Right renal pelvis (tissue), 4 donors: ENCODE measurements around the gene GRID1. TPM values are rescaled to one million over a fixed set of nuclear protein-coding genes. Genes with fewer than 3 reads are reported as not detected.
"Not testable (repeated sequence)": the region's sequence is repeated elsewhere in the genome, so short reads cannot be mapped to it uniquely, and the experiment has no call there.

Experiments used
- DNase-seq, 4 donors: peaks; one replicate each; pipeline ENCODE4 v3.0.0-alpha.2; 2013; ENCODE audit warnings: low read depth in 4 of 4, low spot score in 3 of 4, missing footprints in 1 of 4
- polyA plus RNA-seq, 4 donors: library from polyadenylated mRNA; unstranded; fragments of 120-200 nt; gene quantifications; one replicate each; pipeline ENCODE4 v1.2.1, GENCODE V29; 2013; ENCODE audit not compliant: insufficient read length in 4 of 4

Gene GRID1
- polyA plus RNA-seq, 4 donors, result 1.5 to 2.3 (median 2.1) TPM

DNA sequence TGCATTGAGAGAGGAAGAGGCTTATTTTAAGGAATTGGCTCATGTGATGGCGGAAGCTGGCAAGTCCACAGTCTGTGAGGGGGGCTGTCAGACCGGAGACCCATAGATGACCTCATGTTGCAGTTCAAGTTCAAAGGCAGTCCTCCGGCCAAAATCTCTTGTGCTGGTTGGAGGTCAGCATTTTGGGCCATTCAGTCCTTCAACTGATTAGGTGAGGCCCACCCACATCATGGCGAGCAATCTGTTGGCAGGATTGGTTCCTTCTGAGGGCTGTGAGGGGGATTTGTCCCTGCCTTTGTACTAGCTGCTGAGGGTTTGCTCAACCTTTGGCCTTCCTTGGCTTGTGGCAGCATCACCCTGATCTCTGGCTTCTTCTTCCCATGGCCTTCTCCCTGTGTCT lies 290.1 kb downstream of the GRID1 start:
- not testable (repeated sequence) for DNase-seq

DNA sequence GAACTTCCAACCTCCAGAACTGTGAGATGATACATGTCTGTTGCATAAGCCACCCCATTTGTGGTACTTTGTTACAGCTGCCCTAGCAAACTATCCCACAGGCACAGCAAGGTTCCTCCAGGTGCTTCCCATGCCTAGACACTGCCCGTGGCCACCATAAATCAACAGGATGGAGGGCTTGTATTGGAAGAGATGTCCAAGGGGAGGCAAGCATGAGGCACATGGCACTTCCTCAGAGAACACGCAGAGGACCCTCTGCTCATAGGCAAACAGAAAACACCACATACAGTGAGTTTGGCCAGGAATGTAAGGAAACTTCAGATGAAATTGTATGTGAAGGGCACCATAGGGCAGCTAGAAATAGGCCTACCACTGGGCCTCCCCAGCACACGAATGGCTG lies 291.1 kb downstream of the GRID1 start:
- DNase-seq, result no peak

DNA sequence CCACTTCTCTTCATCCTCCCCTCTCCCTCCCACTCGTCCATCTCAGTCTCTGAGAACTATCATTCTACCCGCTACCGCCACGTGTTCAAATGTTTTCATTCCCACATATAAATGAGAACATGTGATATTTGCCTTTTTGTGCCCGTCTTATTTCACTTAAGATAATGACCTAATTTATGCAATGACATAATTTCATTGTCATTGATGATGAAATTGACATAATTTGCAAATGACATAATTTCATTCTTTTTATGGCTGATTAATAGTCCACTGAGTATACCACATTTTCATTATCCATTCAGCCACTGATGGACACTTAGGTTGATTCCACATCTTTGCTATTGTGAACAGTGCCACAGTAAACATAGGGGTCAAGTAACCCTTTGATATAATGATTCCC lies 292.3 kb downstream of the GRID1 start:
- no peak for DNase-seq

DNA sequence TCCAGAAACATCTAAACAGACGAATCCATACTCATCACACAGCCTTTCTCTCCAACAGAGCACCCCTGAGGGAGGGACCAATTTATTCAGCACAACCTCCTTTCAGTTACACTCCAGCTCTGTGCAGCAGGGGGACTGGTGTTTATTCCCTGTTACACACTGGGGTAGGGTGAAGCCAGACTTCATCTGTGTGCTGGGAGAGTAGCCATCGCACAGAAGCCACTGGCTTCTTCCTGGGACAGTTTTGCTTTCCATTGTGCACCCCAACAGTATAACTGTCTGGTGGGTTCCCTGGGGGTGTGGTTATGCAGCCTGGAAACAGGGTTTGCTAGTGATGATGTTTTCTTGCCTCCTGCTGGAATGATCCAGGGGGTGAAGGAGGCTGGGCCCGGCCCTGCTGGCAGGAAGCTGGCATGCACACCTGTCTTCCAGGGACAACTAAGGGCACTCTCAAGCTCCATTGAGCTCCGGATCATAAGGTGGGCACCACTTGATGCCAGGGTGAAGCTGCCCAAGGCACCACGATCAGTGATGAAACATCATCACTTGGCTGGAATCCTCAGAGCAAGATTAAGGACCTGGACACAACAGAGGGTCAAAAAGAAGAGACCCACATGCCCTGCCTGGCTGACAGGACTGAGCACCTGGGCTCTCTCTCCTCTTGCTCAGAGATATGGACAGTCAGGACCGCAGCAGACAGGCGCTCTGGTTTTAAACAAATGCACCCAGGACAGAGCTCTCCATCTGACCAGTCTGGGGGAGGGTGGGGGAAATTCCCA lies 293.2 kb downstream of the GRID1 start:
- no peak for DNase-seq

DNA sequence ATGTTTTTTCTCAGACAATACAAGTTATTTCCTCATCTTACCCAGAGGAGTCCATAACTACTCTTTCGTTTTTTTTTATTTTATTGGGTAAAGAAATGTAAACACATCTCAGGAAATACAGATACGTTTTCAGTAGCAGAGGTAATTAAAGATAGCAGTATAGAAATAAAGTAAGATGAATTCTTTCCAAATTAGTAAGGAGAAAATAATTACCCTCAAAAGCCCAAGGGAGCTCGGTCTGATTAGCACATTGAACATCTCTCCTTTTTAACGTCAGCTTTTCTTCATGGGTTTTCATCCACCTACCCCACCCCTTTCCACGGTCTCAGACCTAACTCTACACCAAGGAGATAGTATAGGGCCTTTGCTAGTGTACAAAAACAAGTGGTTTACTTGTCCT lies 294.2 kb downstream of the GRID1 start:
- no peak for DNase-seq

DNA sequence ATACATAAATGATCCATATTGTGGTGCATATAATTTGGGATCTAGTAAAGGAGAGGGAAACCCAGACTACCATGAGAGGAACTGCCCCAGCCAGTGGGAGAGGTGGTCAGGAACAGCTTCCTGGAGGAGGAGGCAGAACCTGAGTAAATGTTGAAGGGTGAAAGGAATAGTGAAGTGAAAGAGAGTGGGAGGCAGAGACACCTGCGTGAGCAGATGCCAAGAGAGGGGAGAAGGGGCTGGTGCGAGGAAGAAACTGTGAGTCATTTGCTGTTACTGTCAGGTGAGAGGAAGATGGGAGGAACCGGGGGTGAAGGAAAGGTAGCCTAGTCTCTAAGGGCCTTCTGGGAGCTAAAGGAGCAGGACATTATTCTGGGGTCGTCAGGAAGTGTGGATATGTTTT lies 294.8 kb downstream of the GRID1 start:
- DNase-seq, result no peak

DNA sequence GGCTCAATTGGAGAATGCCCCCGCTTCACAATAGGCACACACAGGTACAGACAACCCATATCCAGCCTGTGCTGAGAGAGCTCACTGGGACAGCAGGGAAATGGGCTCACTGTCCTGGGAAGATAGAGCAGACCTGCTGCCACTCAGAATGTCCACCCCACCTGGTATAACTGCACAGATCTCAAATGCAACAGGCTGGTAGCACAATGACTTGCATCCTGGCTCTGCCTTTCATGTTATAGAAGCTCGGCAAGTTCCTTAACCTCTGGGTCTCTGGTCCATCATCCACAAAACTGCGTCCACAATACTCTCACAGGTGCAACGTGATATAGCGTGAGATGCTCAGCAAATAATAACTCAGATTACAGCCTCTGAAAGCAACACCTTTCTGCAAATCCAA lies 295.4 kb downstream of the GRID1 start:
- DNase-seq, result no peak

DNA sequence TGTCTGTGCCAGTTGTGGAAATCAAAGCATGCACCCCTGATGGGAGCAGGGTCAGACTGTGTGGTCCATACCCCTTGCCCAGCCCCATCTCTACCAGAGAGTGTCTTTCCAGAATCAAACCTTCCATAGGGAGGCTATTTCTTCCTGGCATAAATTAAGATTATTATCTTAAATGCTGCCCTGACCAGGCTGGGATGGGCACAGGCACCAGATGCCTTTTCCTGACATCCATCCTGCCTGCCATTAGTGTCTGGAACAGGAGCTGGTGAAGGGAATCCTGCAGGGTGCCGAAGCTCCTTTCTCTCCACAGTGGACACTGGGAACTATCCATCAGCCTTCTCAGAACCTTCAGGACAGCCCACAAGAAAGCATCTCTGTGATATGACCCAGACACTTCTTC lies 296.3 kb downstream of the GRID1 start:
- no peak for DNase-seq

DNA sequence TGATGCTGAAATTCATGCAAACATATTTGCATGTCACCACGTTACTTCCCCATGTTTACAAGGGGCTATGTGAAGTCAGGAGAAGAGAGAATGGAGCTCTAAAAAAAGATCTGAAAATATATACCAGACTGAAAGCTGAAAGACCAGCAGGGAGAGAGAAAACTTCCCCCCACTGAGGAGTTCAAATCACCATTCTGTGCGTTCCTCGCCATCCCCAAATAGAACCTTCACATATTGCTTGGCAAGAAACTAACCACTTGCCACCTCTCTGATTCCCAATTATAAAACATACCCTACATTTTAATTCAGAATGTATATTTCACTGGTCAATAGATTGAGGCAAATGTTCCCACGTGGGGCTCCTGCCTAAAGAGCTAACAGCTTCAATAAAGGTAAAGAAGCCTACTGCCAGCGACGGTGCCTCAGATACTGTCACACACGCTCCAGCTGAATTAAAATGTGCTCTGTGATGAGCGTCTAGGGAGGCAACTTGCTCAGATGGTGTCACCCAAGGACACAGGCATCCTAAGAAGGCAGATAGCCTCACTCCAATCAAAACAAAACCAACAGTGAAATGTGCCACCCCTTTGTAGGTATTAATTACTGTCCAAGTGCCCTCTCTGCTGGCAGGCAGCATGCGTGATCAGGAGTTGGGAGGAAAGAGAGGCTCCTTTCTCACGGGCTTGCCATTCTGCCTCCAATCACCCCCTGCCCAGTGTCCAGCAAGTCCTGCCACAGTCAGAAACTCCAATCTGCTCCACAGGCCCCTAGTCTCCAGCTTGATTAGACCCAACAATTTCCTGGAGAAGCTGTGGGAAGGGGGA lies 298.2 kb downstream of the GRID1 start:
- DNase-seq, result no peak

DNA sequence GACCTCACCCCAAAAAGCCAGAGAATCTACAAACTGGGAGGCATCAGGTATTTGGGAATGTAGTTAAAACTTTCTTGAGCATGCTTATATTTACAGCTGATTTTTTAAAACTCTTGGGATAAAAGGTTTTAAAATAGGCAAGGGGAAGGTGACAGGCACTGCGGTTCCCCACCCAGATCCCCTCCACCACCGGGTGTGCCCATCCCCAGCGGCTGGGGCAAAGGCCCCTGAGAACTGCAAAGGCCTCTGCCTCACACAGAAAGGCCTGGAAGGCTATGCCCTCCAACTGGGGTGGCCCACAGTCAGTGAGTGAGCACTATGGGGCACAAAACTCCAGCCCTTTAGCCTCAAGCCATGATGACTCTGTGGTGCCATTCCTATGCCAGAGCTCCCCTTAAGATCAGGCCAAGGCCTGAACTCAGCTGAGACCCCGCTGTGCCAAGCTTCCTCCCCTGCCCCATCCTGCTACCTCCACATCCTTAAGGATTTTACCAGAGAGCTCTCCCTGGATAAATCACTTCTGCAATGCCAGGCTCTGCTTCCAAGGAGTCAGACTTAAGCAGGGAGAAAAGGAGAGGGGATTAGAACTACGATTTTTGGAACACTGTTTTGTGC lies 299.1 kb downstream of the GRID1 start:
- DNase-seq, result no peak

DNA sequence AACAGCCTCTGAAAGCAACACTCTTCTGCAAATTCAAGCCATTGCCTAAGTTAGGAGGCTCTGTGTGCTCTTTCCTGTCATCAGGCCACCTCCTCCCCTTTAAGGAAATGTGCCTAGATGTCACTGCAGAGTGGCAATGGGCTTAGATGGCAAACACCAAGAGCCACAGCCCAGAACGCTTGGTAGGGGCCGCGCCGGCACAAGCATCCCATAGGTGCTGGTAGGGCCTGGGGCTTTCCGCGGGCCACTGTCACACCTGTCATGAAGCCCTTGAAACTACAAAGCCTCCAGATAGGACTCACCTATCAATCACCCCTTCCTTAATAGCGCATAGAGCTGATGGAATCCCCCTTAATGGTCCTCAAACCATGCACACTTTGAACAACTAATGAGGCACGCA lies 299.9 kb downstream of the GRID1 start:
- DNase-seq, result no peak

DNA sequence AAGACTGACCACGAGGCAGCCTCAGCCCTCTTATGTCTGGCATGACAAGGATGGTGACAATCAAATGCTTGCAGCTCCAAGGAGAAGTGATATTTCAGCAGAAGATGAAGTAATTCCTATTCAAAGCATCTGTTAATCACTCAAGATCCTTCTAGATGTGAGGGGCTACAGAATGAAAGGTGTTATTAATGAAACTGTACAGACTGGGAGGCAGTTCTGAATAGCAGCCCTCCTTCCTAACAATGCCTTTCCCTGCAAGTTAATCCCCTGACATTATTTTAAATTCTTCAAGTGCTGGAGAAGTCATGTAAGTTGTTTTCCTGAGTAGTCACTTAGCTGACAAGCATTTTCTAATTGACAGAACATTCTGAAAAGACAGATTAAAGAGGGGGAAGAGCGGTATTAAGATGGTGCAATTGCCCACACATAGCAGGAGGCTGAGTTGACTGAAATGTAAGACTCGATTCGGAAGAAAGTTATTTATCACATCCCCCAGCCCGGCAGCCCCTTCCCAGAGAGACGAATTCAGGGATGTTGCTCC lies 300.8 kb downstream of the GRID1 start:
- DNase-seq, result no peak

DNA sequence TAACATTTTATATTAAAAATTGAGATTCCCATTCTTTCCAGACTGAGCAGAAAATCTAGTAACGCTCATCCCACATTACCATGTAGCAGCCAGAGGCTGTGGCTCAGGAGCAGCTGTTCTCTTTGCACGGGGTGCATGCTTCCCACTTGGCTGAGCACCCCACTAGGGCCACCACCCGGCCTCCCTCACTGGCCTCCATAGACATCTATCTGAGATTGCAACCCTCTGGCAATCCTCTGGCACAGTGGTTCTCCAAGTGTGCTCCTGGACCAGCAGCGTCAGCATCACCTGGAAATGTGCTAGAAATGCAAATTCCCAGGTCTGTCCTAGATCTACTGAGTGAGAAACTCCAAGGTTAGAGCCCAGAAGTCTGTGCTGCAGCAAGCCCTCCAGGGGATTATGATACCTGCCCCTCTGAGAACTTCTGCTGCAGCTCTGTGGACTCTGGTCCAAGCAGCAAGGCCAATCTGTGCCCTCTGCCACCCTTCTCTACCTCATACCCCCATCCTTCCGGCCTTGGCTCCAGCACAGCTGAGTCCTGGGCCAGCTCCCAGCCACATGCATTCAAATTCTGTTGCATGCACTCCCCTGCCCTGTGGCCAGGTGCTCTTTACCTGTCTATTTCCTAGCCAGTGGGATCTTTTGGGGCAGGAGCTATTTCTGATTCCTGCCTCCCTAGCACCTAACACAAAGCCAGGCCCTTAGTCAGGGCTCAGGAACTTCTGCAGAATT lies 301.5 kb downstream of the GRID1 start:
- no peak for DNase-seq

DNA sequence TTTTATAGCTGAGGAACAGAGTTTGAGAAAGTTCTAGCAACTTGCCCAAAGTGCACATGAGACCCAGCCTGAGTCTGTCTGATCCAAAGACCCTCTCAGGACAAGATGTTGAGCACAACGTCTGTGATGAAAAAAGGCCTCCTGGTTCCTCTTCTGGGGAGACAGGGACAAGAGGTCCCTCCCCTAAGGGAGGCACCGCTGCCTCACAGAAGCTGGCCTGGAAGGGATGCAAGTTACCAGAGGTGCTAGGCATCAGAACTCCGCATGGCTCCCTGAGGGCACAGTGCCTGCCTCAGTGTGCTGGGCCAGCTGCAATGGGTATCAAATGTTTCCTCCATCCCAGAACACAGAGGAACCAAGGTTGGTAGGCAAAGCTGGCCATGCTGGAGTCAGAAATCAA lies 302.4 kb downstream of the GRID1 start:
- DNase-seq, result no peak

DNA sequence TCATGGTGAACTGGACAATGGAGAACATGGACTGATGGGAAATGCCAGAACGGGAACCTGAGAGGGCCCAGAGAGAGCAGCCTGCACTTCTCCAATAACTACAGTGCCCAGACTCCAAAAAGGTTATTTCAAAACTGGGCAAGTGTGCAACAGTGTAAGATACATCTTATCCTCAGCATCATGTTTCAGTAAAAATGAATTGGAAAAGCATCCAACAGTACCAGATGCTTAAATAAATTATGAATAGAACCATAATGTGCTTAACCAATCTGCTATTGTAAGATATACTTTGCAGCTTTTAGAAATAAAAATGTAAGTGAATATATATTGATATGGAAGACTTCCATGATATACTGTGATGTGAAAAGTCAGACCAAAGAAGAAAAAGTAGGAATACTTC lies 303.3 kb downstream of the GRID1 start:
- DNase-seq, result no peak

DNA sequence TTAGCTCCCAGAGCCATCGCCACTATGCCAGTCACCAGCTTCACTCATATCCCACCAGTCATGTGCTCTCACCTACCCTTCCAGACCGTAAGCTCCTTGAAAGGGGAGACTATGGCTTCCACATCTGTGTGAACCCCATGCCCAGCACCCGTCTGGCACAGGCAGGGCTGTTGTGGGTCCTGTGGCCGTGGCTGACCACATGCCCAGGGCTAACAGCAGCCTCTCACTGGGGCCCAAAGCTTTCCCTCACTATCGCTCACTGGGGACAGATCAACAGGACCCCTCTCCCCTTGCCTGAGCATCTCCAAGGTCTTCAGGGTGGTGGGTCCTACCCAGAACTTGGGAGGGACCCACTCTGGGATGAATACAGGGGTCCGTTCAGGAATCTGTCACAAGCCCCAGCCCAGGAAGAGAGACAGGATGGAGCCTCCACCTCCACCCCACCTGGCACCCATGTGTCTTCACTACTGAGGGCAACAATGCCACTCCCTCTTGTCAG lies 303.9 kb downstream of the GRID1 start:
- no peak for DNase-seq

DNA sequence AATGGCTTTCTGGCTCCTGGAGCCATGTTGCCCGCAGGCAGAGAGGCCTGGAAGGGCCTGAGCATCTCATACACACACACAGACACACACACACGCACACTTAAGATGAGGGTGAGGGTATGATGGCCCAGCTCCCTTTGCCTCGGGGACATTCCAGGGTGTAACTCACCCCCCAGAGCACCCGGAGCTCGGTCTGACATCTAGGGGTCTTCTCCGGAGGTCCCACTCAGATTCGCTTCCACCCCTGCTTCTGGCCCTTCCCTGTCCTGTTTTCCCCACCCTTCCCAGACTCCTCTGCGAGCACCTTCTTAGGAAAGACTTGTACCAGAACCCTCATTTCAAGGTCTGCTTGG lies 304.4 kb downstream of the GRID1 start:
- no peak for DNase-seq

DNA sequence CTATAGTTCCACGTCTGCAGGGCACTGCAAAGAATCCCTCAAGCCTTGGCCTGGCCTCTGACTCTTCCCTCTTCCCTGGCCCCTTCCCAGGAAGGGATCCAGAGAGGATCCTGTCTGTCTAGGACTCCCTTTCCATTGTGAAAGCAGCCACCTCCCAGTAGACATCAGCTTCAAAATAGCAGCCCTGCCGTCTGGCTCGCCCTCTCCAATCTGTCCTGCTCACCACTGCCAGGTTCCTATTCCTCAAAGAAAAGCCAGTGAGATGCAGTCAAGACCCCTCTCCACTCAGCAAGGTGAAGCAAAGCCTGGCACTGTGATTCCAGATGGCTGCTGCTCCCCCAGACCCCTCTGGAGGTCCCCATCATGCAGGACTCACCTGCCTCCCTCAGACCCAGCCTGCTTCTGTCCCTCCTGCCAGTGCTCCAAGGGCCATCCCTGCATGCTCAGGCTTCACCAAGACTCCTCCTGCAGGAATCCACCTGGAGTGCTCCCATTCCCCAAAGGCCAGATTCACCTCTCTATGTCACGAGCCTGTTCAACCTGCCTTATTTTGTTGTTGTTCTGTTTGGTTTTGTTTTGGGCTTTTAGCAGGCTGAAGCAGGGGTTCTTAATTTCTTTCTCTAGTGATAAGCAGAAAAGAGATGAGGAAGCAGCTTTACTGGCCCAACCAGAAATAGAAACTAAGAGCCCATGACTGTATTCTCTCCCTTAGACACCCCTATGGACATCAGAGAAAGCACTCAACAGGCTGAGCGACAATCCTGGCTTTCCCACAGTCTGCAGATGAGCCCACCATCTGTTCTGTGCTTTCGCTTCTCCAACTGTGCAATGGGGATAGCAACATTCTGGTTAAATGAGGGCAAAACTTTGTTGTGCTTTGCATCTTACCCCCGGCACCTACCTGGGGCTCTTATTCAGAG lies 305.1 kb downstream of the GRID1 start:
- DNase-seq, result no peak
